MM.1S (cell line): ENCODE results near the gene TBX19.

Experiments
- CTCF ChIP-seq: fragments of 300-600 bp; sonication (generic); IDR thresholded peaks from 2 replicates; pipeline ENCODE4 v1.5.1; 2016; ENCODE audit warnings: antibody characterized with exemption, low read length, mixed read lengths
- EZH2 ChIP-seq: fragments of 300-600 bp; sonication (generic); optimal IDR thresholded peaks from 2 replicates; pipeline ENCODE3; 2017; ENCODE audit warnings: low read depth, mild to moderate bottlenecking, antibody characterized with exemption, low read length, mixed read lengths
- EZH2phosphoT487 ChIP-seq: fragments of 300-600 bp; sonication (generic); IDR thresholded peaks from 2 replicates; pipeline ENCODE4 v1.6.1; 2018; ENCODE audit warnings: antibody characterized with exemption, low read length

DNA sequence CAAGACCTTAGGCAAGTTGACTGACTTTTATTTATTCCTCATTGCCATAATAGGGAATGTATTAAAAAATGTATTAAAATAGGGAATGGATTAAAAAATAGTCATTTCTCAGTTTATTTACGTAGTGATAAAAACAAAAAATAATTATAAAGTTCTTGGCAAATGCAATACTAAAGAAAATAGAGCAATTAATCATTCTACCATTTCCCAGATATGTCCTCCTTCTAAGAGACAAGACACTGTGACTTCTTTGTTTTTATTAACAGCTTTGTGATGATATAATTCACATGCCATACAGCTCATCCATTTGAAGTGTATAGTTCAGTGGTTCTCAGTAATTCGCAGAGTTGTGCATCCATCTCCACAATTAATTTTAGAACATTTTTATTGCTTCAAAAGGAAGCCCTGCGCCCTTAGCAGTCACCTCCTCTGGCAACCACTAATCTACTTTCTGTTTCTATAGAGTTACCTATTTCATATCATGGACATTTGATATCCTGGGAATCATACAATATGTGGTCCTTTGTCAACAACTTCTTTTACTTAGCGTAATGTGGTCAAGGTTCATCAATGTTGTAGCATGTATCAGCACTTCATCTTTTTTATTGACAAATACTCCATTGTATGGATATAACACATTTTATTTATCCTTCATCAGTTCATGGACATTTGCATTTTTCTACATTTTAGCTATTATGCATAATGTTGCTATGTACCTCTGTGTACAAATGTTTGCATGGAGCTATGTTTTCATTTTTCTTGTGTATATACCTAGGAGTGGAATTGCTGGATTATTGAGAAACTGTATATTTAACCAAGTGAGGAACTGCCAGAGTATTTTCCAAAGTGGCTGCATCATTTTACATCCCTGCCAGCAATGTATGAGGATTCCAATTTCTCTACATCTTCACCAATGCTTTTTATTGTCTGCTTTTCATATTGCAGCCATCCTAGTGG is 5.6 kb downstream of the TBX19 start:
- TF ChIP-seq CTCF (no peak; the same call in none of the 2 replicates), EZH2phosphoT487 (no peak), EZH2 (no peak)
